GM19395 (cell line): Measurements from ENCODE around the gene TRIM67.
A peak's percentile ranks its signal among the peaks of the same experiment; 100 is the strongest.

Source experiments
- ATAC-seq: cut with Tn5 transposase; IDR thresholded peaks from one replicate; pipeline ENCODE4 v1.9.1; 2021; ENCODE audit warnings: mild to moderate bottlenecking, moderate library complexity; ENCODE audit not compliant: unreplicated experiment

Gene TRIM67

DNA sequence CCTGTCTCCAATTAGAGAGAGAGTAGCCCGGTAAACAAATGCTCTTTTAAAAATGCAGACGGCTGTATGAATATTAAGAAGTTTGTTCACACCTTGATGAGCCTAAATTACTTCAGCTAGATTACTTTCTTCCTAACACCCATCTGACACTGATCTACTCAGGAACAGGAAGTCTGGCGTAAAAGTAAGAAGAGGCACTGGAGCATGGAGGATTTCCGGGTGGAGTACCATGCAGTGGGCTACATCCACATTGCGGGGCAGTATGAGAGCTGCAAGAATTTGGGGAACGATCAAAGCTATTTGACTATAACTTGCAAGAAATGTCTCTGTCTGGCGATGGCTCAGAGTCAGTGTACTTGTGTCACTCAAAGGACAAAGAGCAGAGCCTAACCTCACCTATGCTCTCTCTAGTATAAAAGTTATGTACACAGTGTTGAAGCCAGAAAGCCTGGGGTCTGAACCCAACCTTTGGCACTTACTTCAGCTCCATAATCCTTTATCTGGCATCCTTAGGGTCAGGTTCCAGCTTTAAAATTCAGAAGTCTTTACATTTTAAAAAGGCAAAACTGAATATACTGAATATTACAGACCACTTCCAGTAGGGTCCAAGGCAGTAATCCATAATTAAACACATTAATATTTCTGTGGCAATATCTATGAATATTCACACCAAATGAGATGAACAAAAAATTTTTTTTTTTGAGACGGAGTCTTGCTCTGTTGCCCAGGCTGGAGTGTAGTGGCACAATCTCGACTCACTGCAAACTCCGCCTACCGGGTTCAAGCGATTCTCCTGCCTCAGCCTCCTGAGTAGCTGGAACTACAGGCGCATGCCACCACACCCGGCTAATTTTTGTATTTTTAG lies 71.2 kb downstream of the TRIM67 start:
- ATAC-seq = peak; percentile 92

- ATAC-seq = no peak
Measured at GRCh38 chr1:231233735-231234417, 72.0 kb downstream of the TRIM67 start.

- no peak for ATAC-seq
Measured at GRCh38 chr1:231234506-231234905, 72.6 kb downstream of the TRIM67 start.

GRCh38 chr1:231235526-231236207 lies 73.8 kb downstream of the TRIM67 start:
- no peak for ATAC-seq

GRCh38 chr1:231236208-231236591 lies 74.3 kb downstream of the TRIM67 start:
- ATAC-seq = no peak

DNA sequence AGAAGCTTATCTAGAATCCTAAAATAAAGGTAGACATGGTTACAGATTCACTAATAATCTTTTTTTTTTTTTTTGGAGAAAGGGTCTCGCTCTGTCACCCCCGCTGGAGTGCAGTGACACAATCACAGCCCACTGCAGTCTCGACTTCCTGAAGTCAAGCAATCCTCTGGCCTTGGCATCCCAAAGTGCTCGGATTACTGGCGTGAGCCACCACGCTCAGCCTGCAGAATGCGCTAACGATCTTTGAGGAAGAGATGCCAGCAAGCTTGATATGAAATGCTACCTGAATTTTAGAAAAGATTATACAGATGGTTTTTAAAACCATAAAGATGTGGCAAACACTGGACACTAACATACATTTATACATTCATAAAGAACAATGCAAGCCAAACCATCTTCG lies 75.1 kb downstream of the TRIM67 start:
- no peak for ATAC-seq

DNA sequence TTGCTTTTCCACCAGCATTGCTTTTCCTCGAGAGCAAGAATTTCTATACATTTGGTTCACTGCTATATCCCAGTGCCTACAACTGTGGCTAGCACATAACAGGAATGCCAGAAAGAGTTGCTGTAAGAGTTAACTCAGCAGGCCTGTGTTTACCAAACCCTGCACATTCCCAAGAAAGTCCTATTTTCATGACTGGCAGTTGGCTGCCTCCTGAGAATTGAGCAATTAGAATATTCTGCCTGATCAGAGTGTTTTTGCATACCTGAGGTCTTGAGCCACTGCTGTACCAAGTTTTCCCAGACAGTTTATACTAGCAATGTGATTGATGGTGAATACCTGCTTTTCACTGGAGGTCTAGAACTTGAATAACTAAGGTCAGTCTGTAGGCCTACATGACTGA lies 76.4 kb downstream of the TRIM67 start:
- no peak for ATAC-seq

DNA sequence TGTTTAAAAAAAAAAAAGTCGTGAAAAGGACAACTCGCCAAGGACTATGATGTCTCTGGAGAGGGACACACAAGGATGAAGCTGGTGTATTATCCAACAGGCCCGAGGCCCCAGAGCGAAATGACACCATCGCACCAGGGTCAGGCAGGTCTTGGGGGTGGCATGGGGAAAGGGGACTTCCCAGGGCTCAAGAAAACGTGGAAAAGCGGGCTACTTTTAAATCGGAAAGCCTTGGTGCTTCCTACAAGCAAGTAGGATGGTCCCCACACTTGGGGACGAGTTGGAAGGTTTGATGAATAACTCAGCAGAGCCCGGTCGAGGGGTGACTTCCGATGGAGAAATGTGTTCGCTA lies 78.6 kb downstream of the TRIM67 start:
- peak; percentile 2 for ATAC-seq

DNA sequence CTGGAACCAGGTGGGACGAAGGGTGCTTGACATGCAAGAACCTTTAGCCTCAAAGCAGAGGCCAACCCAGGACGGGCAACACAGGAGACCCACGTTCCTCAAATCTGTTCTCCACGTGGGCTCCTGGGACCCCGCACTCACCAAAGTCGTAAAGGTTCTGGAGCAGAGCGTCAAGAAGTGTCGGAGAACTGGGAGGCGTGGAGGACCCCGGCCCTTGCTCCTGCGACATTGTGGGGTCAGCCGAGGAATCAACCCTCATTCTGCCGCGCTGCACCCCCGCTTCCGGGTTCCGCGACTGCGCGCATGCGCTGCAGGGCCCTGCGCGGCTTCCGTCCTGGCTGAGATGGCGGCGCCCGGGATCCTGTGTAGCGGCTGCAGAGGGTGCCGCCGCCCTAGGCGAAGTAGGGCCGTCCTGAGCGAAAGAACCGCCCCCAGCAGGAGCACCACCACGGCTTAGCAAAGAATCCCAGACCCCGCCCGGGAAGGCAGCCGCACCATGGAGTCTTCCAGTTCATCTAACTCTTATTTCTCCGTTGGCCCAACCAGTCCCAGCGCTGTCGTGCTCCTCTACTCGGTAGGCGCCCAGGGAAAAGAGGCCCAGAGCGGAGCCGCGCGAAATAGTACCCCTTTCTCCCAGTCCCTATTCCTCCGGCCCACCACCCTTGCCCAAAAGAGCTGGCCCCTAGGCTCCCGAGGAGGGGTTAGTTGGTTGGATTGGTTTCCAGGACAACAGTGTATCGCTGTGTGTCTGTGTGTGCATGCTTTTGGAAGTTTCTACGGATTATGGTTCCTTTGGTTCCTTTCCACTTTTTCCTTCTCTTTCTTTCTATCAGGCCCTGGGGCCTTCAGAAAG lies 79.3 kb downstream of the TRIM67 start, which contains the start of gene GNPAT:
TSS of gene GNPAT (plus strand) at position 330 of the 853 bp plus-strand sequence. CDS start at position 497, 167 bp downstream.
- ATAC-seq = peak; percentile 93

DNA sequence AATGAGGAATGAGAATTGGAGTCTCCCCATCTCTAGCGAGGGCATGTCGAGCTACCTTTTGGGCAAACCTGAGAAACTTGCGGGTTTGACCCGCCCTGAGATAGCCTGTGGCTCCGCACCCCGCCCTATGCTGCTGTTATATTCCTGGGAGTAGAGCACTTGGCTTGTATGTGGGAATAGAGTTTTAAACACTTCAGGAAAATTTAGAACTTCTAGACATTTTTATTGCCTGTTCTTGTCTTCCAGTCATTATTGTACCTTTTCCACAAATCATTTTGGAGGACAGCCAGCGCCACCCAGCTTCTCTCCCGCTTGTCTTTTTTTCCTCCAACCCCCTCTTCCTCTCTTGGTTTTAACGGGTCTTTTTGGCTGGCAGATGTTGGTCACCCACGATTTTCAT lies 79.9 kb downstream of the TRIM67 start:
- ATAC-seq = peak; percentile 41

DNA sequence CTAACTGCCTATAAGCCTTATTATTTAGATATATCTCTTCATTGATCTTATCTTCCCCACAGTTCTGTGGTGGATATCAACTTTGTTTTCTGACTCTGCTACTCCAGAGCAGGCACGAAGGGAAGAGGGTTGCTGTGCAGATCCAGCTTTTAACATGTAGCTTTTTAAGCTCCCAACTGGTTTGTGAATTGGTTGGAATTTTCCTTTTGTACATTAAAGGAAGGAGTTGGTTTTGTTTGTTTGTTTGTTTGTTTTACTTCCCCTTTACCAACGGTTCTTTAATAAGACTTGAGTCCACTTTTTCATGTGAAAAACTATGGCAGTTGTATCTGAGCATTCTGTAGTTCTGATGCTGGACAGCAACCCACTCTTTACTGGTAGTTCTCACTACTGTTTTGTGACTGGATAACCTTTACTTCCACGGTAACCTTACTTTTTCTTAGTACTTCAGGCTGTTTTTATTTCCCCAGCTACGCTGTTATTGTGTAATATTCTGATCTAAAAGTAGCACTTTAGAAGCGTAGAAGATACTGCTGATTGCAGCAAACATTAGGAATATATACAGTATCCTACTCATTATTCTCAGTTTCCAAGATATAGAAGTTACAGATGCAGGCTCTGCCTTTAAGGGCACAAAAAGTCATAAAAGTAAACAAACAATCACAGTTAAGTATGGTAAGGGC lies 80.8 kb downstream of the TRIM67 start:
- ATAC-seq = no peak

DNA sequence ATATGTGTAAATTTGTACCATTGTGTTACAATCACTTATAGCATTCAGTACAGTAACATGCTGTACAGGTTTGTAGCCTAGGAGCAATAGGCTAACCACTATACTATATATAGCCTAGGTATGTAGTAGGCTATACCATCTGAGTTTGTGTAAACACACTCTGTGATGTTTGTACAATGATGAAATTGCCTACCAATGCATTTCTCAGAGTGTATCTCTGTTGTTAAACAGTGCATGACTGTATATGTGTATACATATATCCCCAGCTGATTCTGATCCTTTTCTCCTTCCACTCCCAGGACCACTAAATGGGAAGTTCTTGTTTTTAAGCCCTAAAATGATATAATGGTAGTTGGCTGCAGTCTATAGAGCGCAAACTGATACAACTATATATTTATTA lies 86.9 kb downstream of the TRIM67 start:
- no peak for ATAC-seq

DNA sequence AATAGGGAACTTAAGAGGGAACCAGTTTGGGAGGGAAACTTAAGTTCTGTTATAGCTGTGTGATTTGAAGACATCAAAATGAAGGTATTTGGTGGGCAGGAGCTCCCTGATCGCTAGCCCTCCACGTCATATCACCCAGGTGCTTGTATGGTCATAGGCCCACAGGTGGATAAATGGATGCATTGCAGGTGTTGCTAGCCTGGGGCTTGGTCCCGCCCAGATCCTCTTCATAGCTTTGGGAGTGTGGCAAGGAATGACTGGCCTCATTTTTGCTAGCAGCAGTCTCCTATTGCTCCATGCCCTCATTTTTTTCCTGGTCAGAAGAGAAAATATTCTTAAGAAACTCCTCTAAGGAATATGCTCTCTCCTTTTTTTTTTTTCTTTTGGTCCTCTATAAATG lies 90.5 kb downstream of the TRIM67 start:
- no peak for ATAC-seq

DNA sequence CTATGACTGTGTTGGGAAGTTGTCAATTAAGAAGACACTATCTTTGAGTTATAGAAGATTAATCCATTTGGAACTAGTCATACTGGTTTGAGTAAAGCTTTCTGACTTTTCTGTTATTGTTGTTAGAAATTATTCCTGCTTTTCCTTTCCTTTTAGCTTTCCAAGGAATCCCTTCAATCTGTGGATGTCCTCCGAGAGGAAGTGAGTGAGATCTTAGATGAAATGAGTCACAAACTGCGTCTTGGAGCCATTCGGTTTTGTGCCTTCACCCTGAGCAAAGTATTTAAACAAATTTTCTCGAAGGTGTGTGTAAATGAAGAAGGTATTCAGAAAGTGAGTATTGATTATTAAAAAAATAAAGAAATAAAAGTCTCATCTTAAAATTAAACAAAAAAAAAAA lies 98.5 kb downstream of the TRIM67 start:
- no peak for ATAC-seq

- no peak for ATAC-seq
Measured at GRCh38 chr1:231264642-231265041, 102.8 kb downstream of the TRIM67 start.

GRCh38 chr1:231265379-231265778 lies 103.5 kb downstream of the TRIM67 start:
- ATAC-seq = no peak

- ATAC-seq = no peak
Measured at GRCh38 chr1:231266811-231267322, 105.0 kb downstream of the TRIM67 start.
